GM19035 (cell line): ENCODE data around the gene TRAPPC11.
"Not testable (repeated sequence)": the region's sequence is repeated elsewhere in the genome, so short reads cannot be mapped to it uniquely, and the experiment has no call there.

Source experiments
- ATAC-seq: cut with Tn5 transposase; IDR thresholded peaks from one replicate; pipeline ENCODE4 v1.9.1; 2021; ENCODE audit not compliant: unreplicated experiment

The TRAPPC11 gene

GRCh38 chr4:183659029-183659871, at the start of gene TRAPPC11, which contains the start of gene RWDD4:
Gene TRAPPC11 (plus strand): TSS chr4:183659293. CDS start chr4:183663868, 4,575 bp downstream.
Gene RWDD4 (minus strand): TSS chr4:183659185. CDS start chr4:183658952, 233 bp downstream.
- peak; percentile 99 for ATAC-seq

- no peak for ATAC-seq
Observed at GRCh38 chr4:183610033-183610432, 49.1 kb upstream of the TRAPPC11 start.

GRCh38 chr4:183610613-183611012, 48.5 kb upstream of the TRAPPC11 start:
- ATAC-seq, result no peak

- ATAC-seq, result no peak
Observed at GRCh38 chr4:183611210-183611830, 47.8 kb upstream of the TRAPPC11 start.

- no peak for ATAC-seq
Observed at GRCh38 chr4:183612329-183613250, 46.5 kb upstream of the TRAPPC11 start.

- ATAC-seq, result no peak
Observed at GRCh38 chr4:183617075-183617474, 42.0 kb upstream of the TRAPPC11 start.

- ATAC-seq, result no peak
Observed at GRCh38 chr4:183618681-183619080, 40.4 kb upstream of the TRAPPC11 start.

GRCh38 chr4:183620421-183620820, 38.7 kb upstream of the TRAPPC11 start:
- ATAC-seq, result no peak

- no peak for ATAC-seq
Observed at GRCh38 chr4:183621875-183622274, 37.2 kb upstream of the TRAPPC11 start.

- no peak for ATAC-seq
Observed at GRCh38 chr4:183624548-183624947, 34.5 kb upstream of the TRAPPC11 start.

GRCh38 chr4:183626168-183626567, 32.9 kb upstream of the TRAPPC11 start:
- no peak for ATAC-seq

GRCh38 chr4:183627286-183627685, 31.8 kb upstream of the TRAPPC11 start:
- not testable (repeated sequence) for ATAC-seq

GRCh38 chr4:183627979-183628588, 31.0 kb upstream of the TRAPPC11 start:
- ATAC-seq, result no peak

- no peak for ATAC-seq
Observed at GRCh38 chr4:183631577-183632198, 27.4 kb upstream of the TRAPPC11 start.

- ATAC-seq, result no peak
Observed at GRCh38 chr4:183632689-183633088, 26.4 kb upstream of the TRAPPC11 start.

- ATAC-seq, result no peak
Observed at GRCh38 chr4:183633476-183634400, 25.4 kb upstream of the TRAPPC11 start.

GRCh38 chr4:183635321-183635720, 23.8 kb upstream of the TRAPPC11 start:
- no peak for ATAC-seq

- no peak for ATAC-seq
Observed at GRCh38 chr4:183635741-183636140, 23.4 kb upstream of the TRAPPC11 start.

GRCh38 chr4:183636503-183636902, 22.6 kb upstream of the TRAPPC11 start:
- ATAC-seq, result no peak
